Measurements from ENCODE around the gene MYO16. TPM values are rescaled to one million over a fixed set of nuclear protein-coding genes. Genes with fewer than 3 reads are reported as not detected.

MYO16 gene
- total RNA-seq, 1 donor from 2014 or later: 0.24 TPM

DNA sequence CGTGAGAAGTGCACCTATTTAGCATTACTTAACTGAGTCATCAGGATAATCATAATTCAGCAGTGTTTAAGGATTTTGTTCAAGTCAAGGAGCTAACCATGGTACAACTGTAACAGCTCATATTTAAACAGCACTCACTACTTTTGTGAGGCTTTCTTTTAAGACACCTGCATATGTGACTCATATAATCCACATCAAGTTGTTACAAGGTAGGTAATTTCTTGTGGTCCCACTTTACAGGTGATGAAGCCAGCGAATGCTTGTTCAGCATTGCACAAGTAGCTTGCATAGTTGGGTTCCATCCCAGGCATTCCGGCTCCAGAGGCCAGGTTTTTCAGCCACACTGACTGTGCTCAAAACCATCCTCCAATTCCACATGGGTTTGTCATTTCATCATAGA is 569.2 kb downstream of the MYO16 start:
- intact Hi-C loops (cut with DNase I): no loop called here
- no peaks in the 10 kb centered on the region for H3K36me3 ChIP-seq
- peaks cover 3% of the 10 kb centered on the region for H3K4me1 ChIP-seq
- DNase-seq: no peak
- peak in 1 of 2 donors; percentile 69 for ATAC-seq
- H3K27ac ChIP-seq: no peak overlapping the region
- no peaks in the 10 kb centered on the region for H3K27me3 ChIP-seq (ENCODE audit: low read depth)
- TF ChIP-seq, protein P1, sequence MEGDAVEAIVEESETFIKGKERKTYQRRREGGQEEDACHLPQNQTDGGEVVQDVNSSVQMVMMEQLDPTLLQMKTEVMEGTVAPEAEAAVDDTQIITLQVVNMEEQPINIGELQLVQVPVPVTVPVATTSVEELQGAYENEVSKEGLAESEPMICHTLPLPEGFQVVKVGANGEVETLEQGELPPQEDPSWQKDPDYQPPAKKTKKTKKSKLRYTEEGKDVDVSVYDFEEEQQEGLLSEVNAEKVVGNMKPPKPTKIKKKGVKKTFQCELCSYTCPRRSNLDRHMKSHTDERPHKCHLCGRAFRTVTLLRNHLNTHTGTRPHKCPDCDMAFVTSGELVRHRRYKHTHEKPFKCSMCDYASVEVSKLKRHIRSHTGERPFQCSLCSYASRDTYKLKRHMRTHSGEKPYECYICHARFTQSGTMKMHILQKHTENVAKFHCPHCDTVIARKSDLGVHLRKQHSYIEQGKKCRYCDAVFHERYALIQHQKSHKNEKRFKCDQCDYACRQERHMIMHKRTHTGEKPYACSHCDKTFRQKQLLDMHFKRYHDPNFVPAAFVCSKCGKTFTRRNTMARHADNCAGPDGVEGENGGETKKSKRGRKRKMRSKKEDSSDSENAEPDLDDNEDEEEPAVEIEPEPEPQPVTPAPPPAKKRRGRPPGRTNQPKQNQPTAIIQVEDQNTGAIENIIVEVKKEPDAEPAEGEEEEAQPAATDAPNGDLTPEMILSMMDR (IDR thresholded peaks at IDR 0.05): no peak
- H3K9me3 ChIP-seq: no peaks in the 10 kb centered on the region
- no peak overlapping the region for H3K4me3 ChIP-seq

DNA sequence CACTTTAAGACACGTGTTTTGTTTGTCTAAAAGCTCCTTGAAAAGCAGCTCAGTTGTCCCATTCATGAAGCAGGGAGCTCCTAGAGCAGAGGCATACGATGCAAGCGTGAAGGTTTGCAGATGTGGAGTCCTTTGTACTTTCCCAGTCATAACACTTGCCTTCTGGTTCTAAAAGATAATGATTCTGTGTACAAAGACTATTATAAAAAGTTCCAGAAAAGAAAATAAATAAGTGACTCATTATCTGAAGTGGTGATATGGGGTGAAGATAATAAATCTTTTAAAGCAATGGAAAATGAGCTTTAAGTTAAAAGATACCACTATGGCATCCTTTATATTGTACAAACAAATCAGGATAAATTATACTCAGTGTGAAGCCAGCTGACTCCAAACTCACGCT is 569.9 kb downstream of the MYO16 start:
- H3K27ac ChIP-seq: no peak overlapping the region
- TF ChIP-seq, protein P1 (IDR thresholded peaks at IDR 0.05): no peak
- no peaks in the 10 kb centered on the region for H3K27me3 ChIP-seq (ENCODE audit: low read depth)
- no peaks in the 10 kb centered on the region for H3K36me3 ChIP-seq
- ATAC-seq (no peak), DNase-seq (no peak)
- no peak overlapping the region for H3K4me3 ChIP-seq
- H3K4me1 ChIP-seq: peaks cover 5% of the 10 kb centered on the region
- H3K9me3 ChIP-seq: no peaks in the 10 kb centered on the region
- intact Hi-C loops (cut with DNase I): no loop called here

DNA sequence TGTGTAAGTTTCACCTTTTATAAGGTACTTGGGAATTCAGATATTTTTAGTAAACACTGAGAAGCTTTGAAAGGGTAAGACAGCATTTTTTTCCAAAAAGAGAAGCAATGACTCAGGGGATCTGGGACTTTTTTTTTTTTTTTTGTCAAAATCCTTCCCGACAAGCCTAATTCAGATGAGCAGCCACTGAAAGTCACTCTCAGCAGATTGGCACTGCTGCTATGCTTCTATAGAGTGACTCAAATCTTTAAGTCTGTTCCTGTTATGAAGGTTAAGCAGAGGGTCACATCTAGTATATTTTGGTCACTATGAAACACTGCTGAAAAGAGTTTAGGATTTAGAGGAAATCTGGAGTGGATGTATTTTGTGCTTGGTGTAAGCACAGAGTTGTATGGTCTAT is 571.1 kb downstream of the MYO16 start:
- H3K9me3 ChIP-seq: no peaks in the 10 kb centered on the region
- DNase-seq (no peak), ATAC-seq (no peak)
- intact Hi-C loops (cut with DNase I): no loop called here
- TF ChIP-seq, protein P1 (IDR thresholded peaks at IDR 0.05): no peak
- peaks cover 5% of the 10 kb centered on the region for H3K4me1 ChIP-seq
- no peaks in the 10 kb centered on the region for H3K27me3 ChIP-seq (ENCODE audit: low read depth)
- no peaks in the 10 kb centered on the region for H3K36me3 ChIP-seq
- H3K4me3 ChIP-seq: no peak overlapping the region
- H3K27ac ChIP-seq: no peak overlapping the region

DNA sequence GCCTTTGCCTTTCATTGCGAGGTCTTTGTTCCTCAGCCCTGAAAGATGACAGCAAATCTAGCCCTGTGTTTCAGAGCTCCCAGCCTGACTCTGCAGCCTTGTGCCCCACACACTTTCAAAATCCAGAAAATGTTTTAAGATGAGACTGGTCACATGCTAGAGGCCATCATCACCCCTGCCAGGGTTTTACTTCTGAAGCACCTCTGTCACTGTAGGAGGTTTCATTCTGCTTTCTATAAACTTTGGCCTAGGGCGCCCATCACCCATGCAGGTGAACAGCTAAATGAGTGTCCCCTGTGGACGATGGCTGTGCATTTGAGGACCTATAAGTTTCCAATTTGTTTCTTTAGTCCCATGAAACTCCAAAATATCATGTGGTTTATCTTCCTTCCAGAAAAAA is 574.2 kb downstream of the MYO16 start:
- no peaks in the 10 kb centered on the region for H3K27me3 ChIP-seq (ENCODE audit: low read depth)

DNA sequence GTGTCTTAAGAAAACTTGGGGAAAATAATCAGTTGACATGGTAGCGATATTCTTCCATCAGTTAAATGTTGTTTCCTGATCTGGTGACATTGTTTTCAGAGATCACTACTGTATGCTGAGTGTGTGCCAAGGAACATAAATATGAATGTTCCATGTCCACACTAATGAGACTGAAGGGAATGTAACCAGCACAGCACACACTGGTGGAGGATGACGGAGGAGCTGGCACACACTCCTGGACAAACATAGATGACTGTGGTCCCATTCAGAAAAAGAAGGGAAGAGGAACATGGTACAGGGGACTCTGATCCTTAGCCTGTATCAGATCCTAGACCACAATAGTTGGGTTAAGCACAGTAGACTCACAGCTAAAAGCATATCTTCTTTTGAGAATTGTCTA is 574.8 kb downstream of the MYO16 start:
- ATAC-seq: peak; percentile 23 to 64
- Histone ChIP-seq H3K36me3 (no peaks in the 10 kb centered on the region), H3K4me3 (no peak overlapping the region), H3K4me1 (peaks cover 5% of the 10 kb centered on the region), H3K27ac (no peak overlapping the region), H3K9me3 (no peaks in the 10 kb centered on the region), H3K27me3 (ENCODE audit: low read depth) (no peaks in the 10 kb centered on the region)
- intact Hi-C loops (cut with DNase I): no loop called here
- TF ChIP-seq, protein P1 (IDR thresholded peaks at IDR 0.05): no peak
- no peak for DNase-seq

More for the DNA sequence above, 574.2 kb downstream of the MYO16 start:
- Histone ChIP-seq H3K36me3 (no peaks in the 10 kb centered on the region), H3K9me3 (no peaks in the 10 kb centered on the region), H3K27ac (no peak overlapping the region), H3K4me1 (peaks cover 5% of the 10 kb centered on the region), H3K4me3 (no peak overlapping the region)
- TF ChIP-seq, protein P1 (IDR thresholded peaks at IDR 0.05): no peak
- intact Hi-C loops (cut with DNase I): no loop called here
- ATAC-seq (no peak), DNase-seq (no peak)

DNA sequence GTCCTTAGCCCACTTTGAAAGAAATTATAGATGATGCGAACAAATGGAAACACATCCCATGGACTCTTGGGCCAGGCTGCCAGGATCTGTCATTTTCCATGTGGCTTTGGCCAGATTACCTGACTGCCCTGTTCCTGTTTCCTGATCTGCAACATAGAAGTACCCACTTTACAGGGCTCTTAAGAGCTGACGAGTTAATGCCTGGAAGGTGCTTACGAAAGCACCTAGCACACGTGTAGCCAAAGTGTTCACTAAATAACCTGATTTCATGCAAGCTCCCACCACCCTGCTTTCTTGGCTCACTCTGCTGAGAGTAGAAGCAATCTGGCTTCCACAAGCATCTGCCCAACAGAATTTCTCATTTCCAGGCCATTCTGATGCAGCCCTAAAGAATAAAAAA is 575.2 kb downstream of the MYO16 start:
- H3K9me3 ChIP-seq: no peaks in the 10 kb centered on the region
- ATAC-seq (peak; percentile 91 to 96), DNase-seq (no peak)
- H3K4me3 ChIP-seq: no peak overlapping the region
- peaks cover 5% of the 10 kb centered on the region for H3K4me1 ChIP-seq
- H3K27me3 ChIP-seq (ENCODE audit: low read depth): no peaks in the 10 kb centered on the region
- H3K36me3 ChIP-seq: no peaks in the 10 kb centered on the region
- TF ChIP-seq, protein P1 (IDR thresholded peaks at IDR 0.05): no peak
- intact Hi-C loops (cut with DNase I): no loop called here
- no peak overlapping the region for H3K27ac ChIP-seq
